Ishikawa (cell line): ENCODE results near the gene KCNF1.

Source experiments
- CREB1 ChIP-seq: IDR thresholded peaks from 2 replicates; pipeline ENCODE4 v1.6.1; 2012; ENCODE audit warnings: low read depth
- EGR1 ChIP-seq: IDR thresholded peaks from 2 replicates; pipeline ENCODE4 v1.6.1; 2012
- EP300 ChIP-seq: IDR thresholded peaks from 2 replicates; pipeline ENCODE4 v1.6.1; 2012; ENCODE audit warnings: borderline replicate concordance
- MAX ChIP-seq: IDR thresholded peaks from 2 replicates; pipeline ENCODE4 v1.6.1; 2012
- NFIC ChIP-seq: IDR thresholded peaks from 2 replicates; pipeline ENCODE4 v1.6.1; 2012
- RAD21 ChIP-seq: IDR thresholded peaks from 2 replicates; pipeline ENCODE4 v1.6.1; 2012; ENCODE audit warnings: low read depth
- TAF1 ChIP-seq: IDR thresholded peaks from 2 replicates; pipeline ENCODE4 v1.6.1; 2012; ENCODE audit warnings: low read depth, mild to moderate bottlenecking
- TCF12 ChIP-seq: IDR thresholded peaks from 2 replicates; pipeline ENCODE4 v1.6.1; 2012; ENCODE audit warnings: low read depth
- TEAD4 ChIP-seq: IDR thresholded peaks from 2 replicates; pipeline ENCODE4 v1.6.1; 2012
- YY1 ChIP-seq: IDR thresholded peaks from 2 replicates; pipeline ENCODE4 v1.6.1; 2012; ENCODE audit warnings: low read depth

GRCh38 chr2:10863837-10864236 lies 47.9 kb upstream of the KCNF1 start:
- TF ChIP-seq TAF1: no peak
- TF ChIP-seq EP300: no peak
- no peak for TF ChIP-seq CREB1
- no peak for TF ChIP-seq NFIC
- no peak for TF ChIP-seq YY1
- no peak for TF ChIP-seq EGR1
- no peak for TF ChIP-seq MAX
- no peak for TF ChIP-seq RAD21
- no peak for TF ChIP-seq TEAD4
- no peak for TF ChIP-seq TCF12
